OCI-LY1 (cell line): ENCODE data around the gene PRAMEF8.
"Not testable (repeated sequence)": the region's sequence is repeated elsewhere in the genome, so short reads cannot be mapped to it uniquely, and the experiment has no call there.

Experiments
- H2AFZ ChIP-seq: fragments of 200-600 bp; sonication (generic), shearing (Covaris generic); 2 replicates; pipeline ENCODE4 v1.6.0; 2014; ENCODE audit warnings: antibody characterized with exemption, mild to moderate bottlenecking, low read length
- H3F3A ChIP-seq: fragments of 200-600 bp; sonication (generic), shearing (Covaris generic); 2 replicates; pipeline ENCODE4 v1.6.0; 2014; ENCODE audit warnings: mild to moderate bottlenecking, antibody characterized with exemption, low read length, moderate library complexity; ENCODE audit not compliant: insufficient read depth
- H3K27ac ChIP-seq: fragments of 200-600 bp; sonication (generic); 2 replicates; pipeline ENCODE4 v1.5.1; 2014; ENCODE audit warnings: low read length, mixed run types, mild to moderate bottlenecking, low read depth; ENCODE audit not compliant: poor library complexity, severe bottlenecking
- H3K27me3 ChIP-seq: fragments of 200-600 bp; sonication (generic); 2 replicates; pipeline ENCODE4 v1.6.0; 2014; ENCODE audit warnings: antibody characterized with exemption, mild to moderate bottlenecking, low read length, moderate library complexity; ENCODE audit not compliant: insufficient read depth
- H3K36me3 ChIP-seq: fragments of 200-600 bp; sonication (generic); 2 replicates; pipeline ENCODE4 v1.6.1; 2014; ENCODE audit warnings: mild to moderate bottlenecking, antibody characterized with exemption, low read length, moderate library complexity, mixed read lengths; ENCODE audit not compliant: insufficient read depth
- H3K4me1 ChIP-seq: fragments of 200-600 bp; sonication (generic); 2 replicates; pipeline ENCODE4 v1.5.1; 2014; ENCODE audit warnings: mild to moderate bottlenecking, low read length, moderate library complexity; ENCODE audit not compliant: insufficient read depth, severe bottlenecking
- H3K4me2 ChIP-seq: fragments of 200-600 bp; sonication (generic), shearing (Covaris generic); 2 replicates; pipeline ENCODE4 v1.6.1; 2014; ENCODE audit warnings: low read length
- H3K4me3 ChIP-seq: fragments of 200-600 bp; sonication (generic); 2 replicates; pipeline ENCODE4 v1.5.1; 2014; ENCODE audit warnings: low read length, low read depth, mild to moderate bottlenecking, mixed read lengths; ENCODE audit not compliant: poor library complexity, severe bottlenecking
- H3K79me2 ChIP-seq: fragments of 200-600 bp; shearing (Covaris generic); 2 replicates; pipeline ENCODE4 v1.6.1; 2016; ENCODE audit warnings: mixed run types, low read length, mixed read lengths; ENCODE audit not compliant: insufficient read depth
- H3K9ac ChIP-seq: fragments of 200-600 bp; sonication (generic), shearing (Covaris generic); 2 replicates; pipeline ENCODE4 v1.6.1; 2014; ENCODE audit warnings: mild to moderate bottlenecking, low read length, mixed read lengths
- H3K9me2 ChIP-seq: fragments of 200-600 bp; sonication (generic), shearing (Covaris generic); 2 replicates; pipeline ENCODE4 v1.6.1; 2014; ENCODE audit warnings: low read depth, mild to moderate bottlenecking, low read length, mixed read lengths
- H3K9me3 ChIP-seq: fragments of 200-600 bp; shearing (Covaris generic); 2 replicates; pipeline ENCODE4 v1.6.1; 2014; ENCODE audit warnings: low read length, mixed read lengths
- H4K20me1 ChIP-seq: fragments of 200-600 bp; sonication (generic), shearing (Covaris generic); 2 replicates; pipeline ENCODE4 v1.6.0; 2016; ENCODE audit warnings: mild to moderate bottlenecking, low read length; ENCODE audit not compliant: insufficient read depth

PRAMEF8 gene

DNA sequence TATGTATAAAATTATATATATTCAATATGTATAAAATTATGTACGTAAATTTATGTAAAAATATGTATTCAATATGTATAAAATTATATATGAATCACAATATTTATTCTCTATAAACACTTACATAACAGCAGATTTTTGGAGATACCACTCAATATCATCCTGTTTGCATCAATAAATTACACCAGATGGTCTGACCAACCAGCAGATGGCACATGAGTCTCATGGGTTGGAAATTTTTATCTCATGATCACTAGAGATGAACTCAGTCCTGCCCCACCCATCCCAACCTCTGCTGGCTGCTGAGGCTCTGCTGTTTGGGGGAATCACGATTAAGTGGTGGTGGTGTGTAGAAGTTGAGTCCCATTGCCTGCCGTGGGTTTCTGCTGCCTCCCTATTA, 5.3 kb downstream of the PRAMEF8 start:
- H3K27ac ChIP-seq, H3K9me2 ChIP-seq, H3K79me2 ChIP-seq, H3K27me3 ChIP-seq, H3K9ac ChIP-seq, H3K4me2 ChIP-seq, H4K20me1 ChIP-seq, H3K9me3 ChIP-seq, H3K36me3 ChIP-seq, H3K4me1 ChIP-seq, H2AFZ ChIP-seq, H3F3A ChIP-seq, H3K4me3 ChIP-seq: not testable (repeated sequence)

DNA sequence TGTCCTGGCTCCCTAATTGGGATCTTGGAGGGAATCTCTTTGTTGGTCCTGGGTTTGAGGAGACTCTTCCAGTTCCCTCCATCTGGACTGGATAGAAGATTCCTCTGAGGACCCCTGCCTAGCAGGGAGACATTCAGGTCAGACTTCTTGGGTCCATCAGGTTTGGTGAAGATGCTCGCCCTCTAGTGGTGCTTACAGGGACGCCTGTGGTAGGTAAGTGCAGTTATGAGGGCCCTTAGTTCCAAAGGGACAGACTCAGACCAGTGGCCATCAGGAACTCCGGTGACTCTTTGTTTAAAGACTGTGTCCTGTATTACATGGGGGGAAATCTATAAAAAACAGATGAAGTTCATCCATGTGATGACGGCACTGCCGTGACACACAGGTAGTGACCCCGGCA, 7.9 kb downstream of the PRAMEF8 start:
- H4K20me1 ChIP-seq, H3K9ac ChIP-seq, H2AFZ ChIP-seq, H3K4me2 ChIP-seq, H3K4me1 ChIP-seq, H3K4me3 ChIP-seq, H3K79me2 ChIP-seq, H3K27ac ChIP-seq, H3F3A ChIP-seq, H3K36me3 ChIP-seq, H3K27me3 ChIP-seq, H3K9me2 ChIP-seq, H3K9me3 ChIP-seq: not testable (repeated sequence)

DNA sequence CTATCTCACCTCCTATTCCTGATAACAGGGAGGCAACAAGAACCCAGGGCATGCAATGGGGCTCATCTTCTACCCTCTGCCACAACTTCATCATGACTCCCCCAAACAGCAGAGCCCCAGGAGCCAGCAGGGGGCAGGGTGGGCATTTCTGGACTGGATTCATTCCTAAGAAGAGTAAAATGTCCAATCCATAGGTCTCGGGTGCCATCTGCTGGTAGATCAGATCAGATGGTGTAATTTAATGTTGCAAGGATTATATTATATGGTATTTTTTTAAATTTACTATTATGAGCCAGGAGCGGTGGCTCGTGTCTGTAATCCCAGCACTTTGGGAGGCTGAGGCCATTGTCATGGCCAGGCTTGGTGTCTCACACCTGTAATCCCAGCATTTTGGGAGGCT, 19.8 kb downstream of the PRAMEF8 start:
- H3F3A ChIP-seq, H3K27me3 ChIP-seq, H3K27ac ChIP-seq, H2AFZ ChIP-seq, H3K9me2 ChIP-seq, H3K4me3 ChIP-seq, H3K36me3 ChIP-seq, H3K4me1 ChIP-seq, H3K9ac ChIP-seq, H3K79me2 ChIP-seq, H4K20me1 ChIP-seq, H3K9me3 ChIP-seq, H3K4me2 ChIP-seq: not testable (repeated sequence)

DNA sequence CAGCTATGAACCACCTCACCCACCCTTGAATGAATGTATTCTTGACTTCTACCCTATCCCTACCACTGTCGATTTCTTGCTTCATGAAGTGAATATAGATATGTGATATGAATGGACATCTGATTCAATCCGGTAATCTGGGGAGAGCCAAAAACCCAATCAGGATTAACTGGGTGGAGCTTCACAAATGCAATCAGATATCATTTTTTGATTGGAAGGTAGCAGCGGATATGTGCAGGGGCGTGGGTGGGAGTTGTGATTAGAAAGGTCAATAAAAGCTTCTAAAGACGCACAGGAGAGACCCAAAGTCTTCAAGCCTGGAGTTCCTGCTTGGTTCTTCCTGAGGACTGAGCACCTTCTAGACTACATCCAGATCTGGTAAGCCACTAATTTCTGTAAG, 31.0 kb downstream of the PRAMEF8 start, which contains the start of gene PRAMEF5:
TSS of gene PRAMEF5 (plus strand) at position 301 of the 400 bp plus-strand sequence. CDS start 5,071 bp downstream, outside the sequence.
- not testable (repeated sequence) for H2AFZ ChIP-seq, H3F3A ChIP-seq

DNA sequence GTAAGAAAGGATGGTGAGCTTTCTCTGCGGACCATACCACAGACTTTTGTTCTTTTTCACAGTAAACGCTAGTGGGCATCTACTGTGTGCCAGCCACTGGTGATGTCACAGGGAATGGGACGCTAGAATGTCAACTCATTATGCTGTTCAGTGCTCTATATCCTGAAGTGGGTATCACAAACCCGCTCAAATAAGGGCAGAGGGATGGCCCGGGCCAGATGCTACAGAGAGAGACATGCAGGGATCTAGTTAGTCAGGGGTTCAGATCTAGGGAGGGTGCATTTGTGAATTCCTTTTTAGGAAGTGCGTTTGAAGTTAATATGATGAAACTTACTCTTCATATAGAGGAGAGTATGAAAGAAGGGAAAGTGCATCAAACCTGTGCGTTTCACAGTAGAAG, 37.8 kb downstream of the PRAMEF8 start:
- not testable (repeated sequence) for H3K9me3 ChIP-seq, H2AFZ ChIP-seq, H3F3A ChIP-seq, H3K4me3 ChIP-seq, H3K27ac ChIP-seq, H3K79me2 ChIP-seq, H3K36me3 ChIP-seq, H3K9ac ChIP-seq, H4K20me1 ChIP-seq, H3K27me3 ChIP-seq, H3K9me2 ChIP-seq, H3K4me2 ChIP-seq, H3K4me1 ChIP-seq

More for the DNA sequence above, 31.0 kb downstream of the PRAMEF8 start, which contains the start of gene PRAMEF5:
- not testable (repeated sequence) for H3K4me1 ChIP-seq, H3K4me3 ChIP-seq, H3K36me3 ChIP-seq, H3K27ac ChIP-seq, H3K9me3 ChIP-seq, H3K9ac ChIP-seq, H4K20me1 ChIP-seq, H3K4me2 ChIP-seq, H3K9me2 ChIP-seq, H3K79me2 ChIP-seq, H3K27me3 ChIP-seq

DNA sequence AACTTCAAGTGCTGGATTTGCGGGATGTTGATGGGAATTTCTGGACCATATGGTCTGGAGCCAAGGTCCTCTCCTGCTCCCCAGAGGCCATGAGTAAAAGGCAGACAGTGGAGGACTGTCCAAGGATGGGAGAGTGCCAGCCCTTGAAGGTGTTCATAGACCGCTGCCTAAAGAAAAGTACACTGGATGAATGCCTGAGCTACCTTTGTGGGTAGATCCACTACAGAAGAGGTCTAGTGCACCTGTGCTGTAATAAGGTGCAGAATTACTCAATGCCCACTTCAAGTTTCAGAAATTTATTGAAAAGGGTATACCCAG, 38.4 kb downstream of the PRAMEF8 start:
- H3K27me3 ChIP-seq, H3K4me2 ChIP-seq, H3K9ac ChIP-seq, H4K20me1 ChIP-seq, H2AFZ ChIP-seq, H3K9me2 ChIP-seq, H3K79me2 ChIP-seq, H3K9me3 ChIP-seq, H3K4me1 ChIP-seq, H3K4me3 ChIP-seq, H3K27ac ChIP-seq, H3K36me3 ChIP-seq, H3F3A ChIP-seq: not testable (repeated sequence)

DNA sequence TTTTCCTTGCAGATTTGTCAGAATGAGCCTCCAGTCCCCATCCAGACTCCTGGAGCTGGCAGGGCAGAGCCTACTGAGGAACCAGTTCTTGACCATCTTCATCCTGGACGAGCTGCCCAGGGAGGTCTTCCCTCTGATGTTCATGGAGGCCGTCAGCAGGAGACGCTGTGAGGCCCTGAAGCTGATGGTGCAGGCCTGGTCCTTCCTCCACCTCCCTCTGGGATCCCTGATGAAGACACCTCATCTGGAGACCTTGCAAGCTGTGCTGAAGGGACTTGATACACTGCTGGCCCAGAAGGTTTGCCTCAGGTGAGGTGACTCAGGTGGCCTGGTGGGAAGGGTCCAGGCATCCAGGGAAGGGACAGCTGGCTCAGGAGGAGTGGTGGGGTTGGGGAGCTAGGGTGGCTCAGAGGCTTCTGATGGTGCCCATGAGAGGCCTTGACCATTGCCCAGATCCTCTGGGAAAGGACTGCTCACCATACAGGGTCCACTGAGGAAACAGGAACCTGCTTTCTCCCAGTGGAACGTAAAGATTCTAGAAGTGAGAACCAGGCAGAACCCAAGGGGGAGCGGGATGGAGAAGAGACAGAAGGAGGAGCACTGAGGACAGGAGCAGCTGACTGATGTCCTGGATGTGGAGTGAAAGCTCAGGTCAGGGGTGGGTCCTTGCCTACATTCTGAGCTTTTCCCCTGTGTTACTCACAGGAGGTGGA, 38.9 kb downstream of the PRAMEF8 start:
- not testable (repeated sequence) for H3K9ac ChIP-seq, H3K9me3 ChIP-seq, H3F3A ChIP-seq, H3K9me2 ChIP-seq, H3K79me2 ChIP-seq, H3K4me1 ChIP-seq, H2AFZ ChIP-seq, H3K27ac ChIP-seq, H3K36me3 ChIP-seq, H3K27me3 ChIP-seq, H4K20me1 ChIP-seq, H3K4me3 ChIP-seq, H3K4me2 ChIP-seq
